Measurements from ENCODE around the gene PRAMEF20. TPM values are rescaled to one million over a fixed set of nuclear protein-coding genes. Genes with fewer than 3 reads are reported as not detected.

PRAMEF20 gene
- polyA plus RNA-seq, 1 donor, result not detected

DNA sequence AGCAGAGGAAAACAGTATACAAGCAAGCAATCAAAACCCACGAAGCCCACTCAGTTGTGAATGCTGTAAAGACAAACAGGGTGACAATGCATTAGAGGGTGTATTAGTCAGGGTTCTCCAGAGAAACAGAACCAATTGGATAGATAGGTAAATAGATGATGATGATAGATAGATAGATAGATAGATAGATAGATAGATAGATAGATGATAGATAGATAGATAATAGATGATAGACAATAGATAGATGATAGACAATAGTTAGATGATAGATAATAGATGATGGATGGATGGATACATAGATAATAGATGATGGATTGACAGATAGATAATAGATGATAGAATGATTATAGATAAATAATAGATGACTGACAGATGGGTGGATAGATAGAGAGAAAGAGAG lies 55.3 kb downstream of the PRAMEF20 start:
- no peak for DNase-seq

DNA sequence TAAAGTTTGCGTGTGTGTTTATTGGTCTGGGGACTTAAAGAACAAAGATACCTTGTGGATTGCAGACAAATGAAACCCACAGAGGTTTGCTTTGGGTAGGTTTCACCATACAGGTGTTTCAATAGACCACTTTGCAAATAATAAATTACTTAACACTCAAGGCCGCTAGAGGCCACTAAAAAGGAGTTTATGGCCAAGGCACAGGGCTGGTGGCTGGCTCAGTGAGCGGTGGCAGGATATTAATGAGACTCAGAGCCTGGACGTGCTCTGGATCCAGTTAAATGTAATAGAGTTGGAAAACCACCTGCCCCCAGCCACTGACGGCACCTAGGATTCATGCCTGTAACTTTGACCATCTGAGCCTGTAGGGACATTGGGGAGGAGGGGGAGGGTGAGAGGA lies 59.1 kb downstream of the PRAMEF20 start:
- DNase-seq, result no peak

Other genes starting within 250 kb of the PRAMEF20 start
- not detected for gene HNRNPCL4, start 244.8 kb upstream of the PRAMEF20 start, polyA plus RNA-seq (ENCODE audit: insufficient read length)
- gene PRAMEF9, start 238.6 kb upstream of the PRAMEF20 start, polyA plus RNA-seq (ENCODE audit: insufficient read length), result not detected
- not detected for gene PRAMEF13, start 209.0 kb upstream of the PRAMEF20 start, polyA plus RNA-seq (ENCODE audit: insufficient read length)
- not detected for gene PRAMEF18, start 184.3 kb upstream of the PRAMEF20 start, polyA plus RNA-seq (ENCODE audit: insufficient read length)
- gene PRAMEF5, start 156.3 kb upstream of the PRAMEF20 start, polyA plus RNA-seq (ENCODE audit: insufficient read length), result not detected
- not detected for gene PRAMEF8, start 125.3 kb upstream of the PRAMEF20 start, polyA plus RNA-seq (ENCODE audit: insufficient read length)
- gene PRAMEF33, start 106.9 kb upstream of the PRAMEF20 start, polyA plus RNA-seq (ENCODE audit: insufficient read length), result not detected
- not detected for gene PRAMEF15, start 94.9 kb upstream of the PRAMEF20 start, polyA plus RNA-seq (ENCODE audit: insufficient read length)
- gene PRAMEF14, start 63.3 kb upstream of the PRAMEF20 start, polyA plus RNA-seq (ENCODE audit: insufficient read length), result not detected
- not detected for gene PRAMEF19, start 38.5 kb upstream of the PRAMEF20 start, polyA plus RNA-seq (ENCODE audit: insufficient read length)
- gene PRAMEF17, start 20.8 kb upstream of the PRAMEF20 start, polyA plus RNA-seq (ENCODE audit: insufficient read length), result not detected
- 31.8 TPM for gene LRRC38, start 103.6 kb downstream of the PRAMEF20 start, polyA plus RNA-seq (ENCODE audit: insufficient read length)
- 29.8 TPM for gene PDPN, start 173.4 kb downstream of the PRAMEF20 start, polyA plus RNA-seq (ENCODE audit: insufficient read length)